OCI-LY3 (cell line): ENCODE data around the gene STX5.

Experiments used
- EZH2phosphoT487 ChIP-seq: fragments of 200-600 bp; shearing (Covaris generic); IDR thresholded peaks from 2 replicates; pipeline ENCODE4 v1.6.1; 2018; ENCODE audit warnings: antibody characterized with exemption, mixed run types, low read depth
- TF ChIP-seq, protein P1 (sequence below): fragments of 200-600, 300-600 bp; sonication (generic); IDR thresholded peaks from 2 replicates; pipeline ENCODE4 v1.5.1; 2014; ENCODE audit warnings: antibody characterized with exemption, low read length, low read depth

DNA sequence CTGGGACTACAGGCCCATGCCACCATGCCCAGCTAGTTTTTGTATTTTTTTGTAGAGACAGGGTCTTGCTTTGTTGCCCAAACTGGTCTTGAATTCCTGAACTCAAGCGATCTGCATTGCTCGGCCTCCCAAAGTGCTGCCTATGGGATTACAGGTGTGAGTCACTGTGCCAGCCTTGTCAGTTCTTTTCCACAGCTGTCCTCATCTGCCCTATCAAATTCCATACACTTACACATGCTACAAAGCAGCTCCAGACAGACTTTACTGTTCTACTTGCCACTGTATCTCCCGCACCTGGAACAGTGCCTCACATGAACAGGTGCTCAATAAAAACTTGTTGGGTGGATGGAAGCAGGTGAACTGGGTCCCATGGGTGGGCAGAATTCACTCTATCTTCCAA lies 8.2 kb downstream of the STX5 start:
- TF ChIP-seq, protein P1, sequence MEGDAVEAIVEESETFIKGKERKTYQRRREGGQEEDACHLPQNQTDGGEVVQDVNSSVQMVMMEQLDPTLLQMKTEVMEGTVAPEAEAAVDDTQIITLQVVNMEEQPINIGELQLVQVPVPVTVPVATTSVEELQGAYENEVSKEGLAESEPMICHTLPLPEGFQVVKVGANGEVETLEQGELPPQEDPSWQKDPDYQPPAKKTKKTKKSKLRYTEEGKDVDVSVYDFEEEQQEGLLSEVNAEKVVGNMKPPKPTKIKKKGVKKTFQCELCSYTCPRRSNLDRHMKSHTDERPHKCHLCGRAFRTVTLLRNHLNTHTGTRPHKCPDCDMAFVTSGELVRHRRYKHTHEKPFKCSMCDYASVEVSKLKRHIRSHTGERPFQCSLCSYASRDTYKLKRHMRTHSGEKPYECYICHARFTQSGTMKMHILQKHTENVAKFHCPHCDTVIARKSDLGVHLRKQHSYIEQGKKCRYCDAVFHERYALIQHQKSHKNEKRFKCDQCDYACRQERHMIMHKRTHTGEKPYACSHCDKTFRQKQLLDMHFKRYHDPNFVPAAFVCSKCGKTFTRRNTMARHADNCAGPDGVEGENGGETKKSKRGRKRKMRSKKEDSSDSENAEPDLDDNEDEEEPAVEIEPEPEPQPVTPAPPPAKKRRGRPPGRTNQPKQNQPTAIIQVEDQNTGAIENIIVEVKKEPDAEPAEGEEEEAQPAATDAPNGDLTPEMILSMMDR: no peak
- no peak for TF ChIP-seq EZH2phosphoT487
